Measurements from ENCODE around the gene FLNA.

FLNA gene

GRCh38 chrX:154378059-154378798 lies 3.8 kb upstream of the FLNA start:
- no peak for DNase-seq (ENCODE audit: low read depth)

GRCh38 chrX:154376774-154377173 lies 2.3 kb upstream of the FLNA start:
- no peak for DNase-seq (ENCODE audit: low read depth)

- no peak for DNase-seq (ENCODE audit: low read depth)
These were observed 696 bp upstream of the FLNA start for GRCh38 chrX:154375156-154375504.

- DNase-seq (ENCODE audit: low read depth), result no peak
These were observed 811 bp downstream of the FLNA start for GRCh38 chrX:154373340-154374306.

GRCh38 chrX:154372612-154373022 lies 1.8 kb downstream of the FLNA start:
- DNase-seq (ENCODE audit: low read depth), result no peak

- no peak for DNase-seq (ENCODE audit: low read depth)
These were observed 2.6 kb downstream of the FLNA start for GRCh38 chrX:154371789-154372300.

GRCh38 chrX:154371017-154371788 lies 3.2 kb downstream of the FLNA start:
- peak; percentile 89 for DNase-seq (ENCODE audit: low read depth)

GRCh38 chrX:154370300-154371016 lies 4.0 kb downstream of the FLNA start:
- DNase-seq (ENCODE audit: low read depth), result no peak

- peak; percentile 54 for DNase-seq (ENCODE audit: low read depth)
These were observed 4.8 kb downstream of the FLNA start for GRCh38 chrX:154369449-154370299.

GRCh38 chrX:154368630-154369448 lies 5.6 kb downstream of the FLNA start:
- peak; percentile 86 for DNase-seq (ENCODE audit: low read depth)

GRCh38 chrX:154367474-154368308 lies 6.7 kb downstream of the FLNA start:
- no peak for DNase-seq (ENCODE audit: low read depth)

GRCh38 chrX:154366666-154367055 lies 7.8 kb downstream of the FLNA start:
- DNase-seq (ENCODE audit: low read depth), result no peak

- DNase-seq (ENCODE audit: low read depth), result no peak
These were observed 8.3 kb downstream of the FLNA start for GRCh38 chrX:154365997-154366665.

- DNase-seq (ENCODE audit: low read depth), result no peak
These were observed 9.3 kb downstream of the FLNA start for GRCh38 chrX:154365052-154365600.

- no peak for DNase-seq (ENCODE audit: low read depth)
These were observed 10.6 kb downstream of the FLNA start for GRCh38 chrX:154363706-154364439.

- DNase-seq (ENCODE audit: low read depth), result no peak
These were observed 12.2 kb downstream of the FLNA start for GRCh38 chrX:154362085-154362742.

All from stimulated activated CD4-positive, alpha-beta T cell treated with anti-CD3 and anti-CD28 coated beads, Interleukin-2, amount 100 ng/mL, for 4 hours (primary cell).